ENCODE measurements around the gene ZNF184. TPM values are rescaled to one million over a fixed set of nuclear protein-coding genes. Genes with fewer than 3 reads are reported as not detected.
"Not testable (repeated sequence)": the region's sequence is repeated elsewhere in the genome, so short reads cannot be mapped to it uniquely, and the experiment has no call there.

The ZNF184 gene
- total RNA-seq, 1 donor from 2014 or later: 37.9 TPM

DNA sequence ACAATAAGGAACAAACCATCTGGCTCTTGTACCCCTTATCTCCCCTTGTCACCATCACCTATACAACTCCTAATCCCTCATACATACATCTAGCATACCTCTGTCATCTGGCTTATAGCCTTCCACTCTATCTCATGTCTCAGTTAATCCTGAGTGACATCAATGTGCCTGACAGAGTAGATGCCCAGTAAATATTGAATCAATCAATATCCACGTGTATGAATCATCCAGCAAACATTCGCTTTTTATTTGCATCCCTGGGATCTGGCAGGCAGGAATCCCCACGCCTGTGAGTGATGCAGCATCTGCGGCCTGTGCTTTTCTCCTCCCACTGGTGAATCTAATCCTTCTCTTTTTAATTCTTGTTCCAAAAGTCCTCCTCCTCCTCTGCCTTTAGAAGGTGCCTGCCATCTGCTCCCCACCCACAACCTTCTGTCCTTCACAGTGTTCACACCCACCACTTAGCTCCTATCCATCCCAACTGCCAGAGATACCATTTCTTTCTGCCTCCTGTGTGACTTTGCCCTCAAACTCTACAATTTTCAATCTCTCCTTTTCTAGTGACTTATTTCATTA lies 46.8 kb downstream of the ZNF184 start:
- DNase-seq (ENCODE audit: low spot score in 2 of 2) (peak in 1 of 2 donors; percentile 7), FAIRE-seq (no peak)

DNA sequence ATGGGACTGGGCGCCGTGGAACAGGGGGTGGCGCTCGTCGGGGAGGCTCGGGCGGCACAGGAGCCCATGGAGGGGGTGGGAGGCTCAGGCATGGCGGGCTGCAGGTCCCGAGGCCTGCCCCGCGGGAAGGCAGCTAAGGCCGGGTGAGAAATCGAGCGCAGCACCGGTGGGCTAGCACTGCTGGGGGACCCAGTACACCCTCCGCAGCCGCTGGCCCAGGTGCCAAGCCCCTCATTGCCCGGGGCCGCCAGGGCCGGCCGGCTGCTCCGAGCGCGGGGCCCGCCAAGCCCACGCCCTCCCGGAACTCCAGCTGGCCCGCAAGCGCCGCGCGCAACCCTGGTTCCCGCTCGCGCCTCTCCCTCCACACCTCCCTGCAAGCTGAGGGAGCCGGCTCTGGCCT lies 48.1 kb downstream of the ZNF184 start:
- FAIRE-seq; DNase-seq (ENCODE audit: low spot score in 2 of 2): not testable (repeated sequence)

DNA sequence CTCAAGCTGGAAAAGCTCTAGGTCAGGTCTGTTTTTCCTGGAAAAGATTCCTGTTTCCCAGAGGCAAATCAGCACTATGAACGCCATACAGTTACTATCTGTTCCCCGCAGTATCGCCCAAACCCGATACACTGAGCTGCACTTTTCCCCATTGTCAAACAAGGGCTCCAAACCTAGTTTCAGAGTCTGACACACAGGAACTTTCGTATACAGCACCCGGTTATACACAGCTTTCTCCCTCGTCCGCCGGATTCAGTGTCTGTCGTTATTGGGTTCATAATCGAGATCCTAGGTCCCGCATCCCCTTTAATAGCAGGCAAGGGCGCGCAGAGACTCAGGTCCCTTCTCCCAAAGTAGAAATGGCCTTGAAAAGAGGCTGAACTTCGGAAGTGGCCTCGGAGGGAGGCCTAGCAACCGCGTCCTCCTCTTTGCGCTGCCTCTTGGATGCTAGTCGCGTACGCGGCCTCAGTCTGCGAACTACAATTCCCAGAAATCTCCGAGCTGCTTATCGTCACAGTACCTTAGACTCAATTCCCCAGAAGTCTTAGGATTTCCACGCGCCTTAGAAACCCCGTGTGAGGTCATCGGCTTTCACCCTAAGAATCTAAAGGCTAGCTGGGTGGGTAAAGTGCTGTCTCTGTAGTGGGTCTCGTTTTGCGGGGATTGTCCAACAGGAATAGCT lies 50.1 kb downstream of the ZNF184 start:
- FAIRE-seq (no peak), DNase-seq (ENCODE audit: low spot score in 2 of 2) (no peak)

DNA sequence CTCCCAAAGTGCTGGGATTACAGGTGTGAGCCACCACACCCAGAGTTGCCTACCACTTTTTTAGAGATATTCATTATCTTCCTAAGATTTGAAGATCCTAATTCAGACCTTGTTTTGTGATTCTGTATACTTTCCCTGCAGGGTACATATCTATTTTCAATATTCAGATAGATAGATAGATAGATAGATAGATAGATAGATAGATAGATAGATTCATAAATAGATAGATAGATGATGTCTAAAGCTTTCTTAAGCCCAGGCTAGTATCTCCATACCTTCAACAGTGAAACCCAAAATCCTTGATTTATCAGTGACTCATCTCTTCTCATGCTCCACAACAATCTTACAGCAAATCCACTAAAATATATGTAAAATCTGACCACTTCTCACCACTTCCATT lies 53.5 kb downstream of the ZNF184 start:
- no peak for DNase-seq (ENCODE audit: low spot score in 2 of 2)
- no peak for FAIRE-seq

DNA sequence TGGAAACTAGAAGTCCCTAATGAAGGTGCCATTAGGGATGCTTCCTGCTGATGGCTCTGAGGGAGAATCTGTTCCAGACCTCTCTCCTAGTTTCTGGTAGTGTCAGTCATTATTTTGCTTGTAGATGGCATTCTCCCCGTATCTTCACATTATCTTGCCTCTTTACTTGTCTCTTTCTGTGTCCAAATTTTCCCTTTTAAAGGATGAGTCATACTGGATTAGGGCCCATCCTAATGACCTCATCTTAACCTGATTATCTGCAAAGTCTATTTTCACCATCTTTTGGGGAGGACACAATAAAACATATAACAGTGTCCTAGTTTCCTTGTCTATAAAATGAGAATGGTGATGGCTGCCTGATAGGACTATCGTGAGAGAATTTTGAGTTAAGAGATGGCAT lies 57.0 kb downstream of the ZNF184 start:
- DNase-seq (ENCODE audit: low spot score in 2 of 2) (no peak), FAIRE-seq (no peak)

DNA sequence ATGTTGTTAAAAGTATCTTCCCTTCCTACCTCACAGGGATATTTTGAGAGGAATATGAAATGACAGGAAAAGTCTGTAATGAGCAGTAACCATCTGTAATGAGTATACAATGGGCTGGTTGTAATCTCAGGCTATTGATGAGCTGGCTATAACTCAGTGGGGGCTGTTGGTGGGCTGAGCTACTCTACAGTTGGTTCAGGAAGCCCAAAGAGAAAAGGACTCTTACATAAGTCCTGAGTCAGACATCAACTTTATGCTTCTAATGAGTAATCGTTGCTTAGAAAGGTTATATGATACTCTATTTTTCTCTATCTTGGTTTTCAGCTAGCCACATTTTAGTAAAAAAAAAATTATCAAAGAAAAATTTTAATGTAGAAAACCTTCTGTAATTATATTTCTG lies 57.9 kb downstream of the ZNF184 start:
- FAIRE-seq: no peak
- DNase-seq (ENCODE audit: low spot score in 2 of 2): no peak

DNA sequence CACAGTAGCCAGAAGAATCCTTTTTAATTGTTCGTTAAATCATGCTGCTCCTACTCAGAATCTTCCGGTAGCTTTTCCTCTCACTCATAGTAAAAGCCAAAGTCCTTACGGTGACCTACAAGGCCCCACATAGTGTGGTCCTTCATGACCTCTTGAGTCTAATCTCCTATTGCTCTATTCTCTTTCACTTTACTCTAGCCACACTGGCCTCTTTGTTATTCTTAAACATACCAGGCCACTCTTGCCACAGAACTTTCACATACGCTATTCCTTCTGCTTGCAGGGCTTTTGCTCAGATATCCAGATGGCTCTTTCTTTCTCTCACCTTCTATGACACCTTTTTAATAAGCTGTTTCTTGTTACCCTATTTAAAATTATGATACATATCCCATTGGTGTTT lies 58.6 kb downstream of the ZNF184 start:
- DNase-seq (ENCODE audit: low spot score in 2 of 2): no peak
- FAIRE-seq: no peak

DNA sequence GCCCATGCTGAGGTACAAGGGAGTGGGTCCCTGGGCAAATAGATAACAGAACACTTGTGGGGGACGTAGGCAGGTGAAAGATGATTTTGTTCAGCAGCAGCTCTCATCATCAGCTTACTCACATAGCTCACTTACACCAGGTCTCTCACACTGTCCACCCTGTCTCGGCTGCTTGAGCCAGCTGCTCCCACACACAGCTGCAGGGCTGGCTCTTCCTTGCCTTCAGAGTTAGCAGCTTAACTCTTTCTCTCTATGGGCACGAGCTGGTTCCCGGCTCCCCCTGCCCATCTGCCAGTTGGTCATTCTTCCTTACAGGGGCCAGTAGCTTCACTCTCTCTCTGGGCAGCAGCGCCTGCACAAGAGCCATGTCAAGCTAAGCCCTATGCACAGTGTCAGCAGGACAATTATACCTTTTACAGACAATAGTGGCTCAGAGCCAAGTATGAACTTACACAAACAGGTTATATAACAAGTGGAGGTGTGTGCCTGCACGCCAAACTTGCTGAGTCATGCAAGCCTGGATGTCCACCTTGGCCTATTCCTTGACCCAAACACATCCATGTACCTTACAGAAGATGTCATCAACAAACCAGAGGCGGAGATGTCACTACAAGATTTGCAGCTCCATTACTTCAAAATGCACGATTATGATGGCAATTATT lies 65.6 kb downstream of the ZNF184 start:
- no peak for FAIRE-seq
- DNase-seq (ENCODE audit: low spot score in 2 of 2): no peak

DNA sequence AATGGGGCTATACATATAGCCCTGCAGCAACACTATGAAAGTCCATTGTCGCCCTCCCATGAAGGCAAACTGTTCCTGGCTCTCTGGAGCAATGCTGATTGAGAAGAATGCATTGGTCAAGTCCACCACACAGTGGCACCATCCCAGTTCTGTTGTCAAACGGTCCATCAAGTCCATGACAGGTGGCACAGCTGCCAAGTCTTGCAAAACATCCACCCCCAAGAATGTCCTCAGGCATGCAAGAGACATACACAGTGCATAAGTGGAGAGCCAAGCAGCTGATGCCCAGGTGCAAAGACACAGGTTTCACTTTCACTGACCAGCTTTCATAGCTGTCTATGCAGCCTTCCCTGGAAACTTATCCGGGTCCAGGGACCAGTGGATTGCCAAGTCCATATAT lies 66.8 kb downstream of the ZNF184 start:
- FAIRE-seq (no peak), DNase-seq (ENCODE audit: low spot score in 2 of 2) (no peak)

DNA sequence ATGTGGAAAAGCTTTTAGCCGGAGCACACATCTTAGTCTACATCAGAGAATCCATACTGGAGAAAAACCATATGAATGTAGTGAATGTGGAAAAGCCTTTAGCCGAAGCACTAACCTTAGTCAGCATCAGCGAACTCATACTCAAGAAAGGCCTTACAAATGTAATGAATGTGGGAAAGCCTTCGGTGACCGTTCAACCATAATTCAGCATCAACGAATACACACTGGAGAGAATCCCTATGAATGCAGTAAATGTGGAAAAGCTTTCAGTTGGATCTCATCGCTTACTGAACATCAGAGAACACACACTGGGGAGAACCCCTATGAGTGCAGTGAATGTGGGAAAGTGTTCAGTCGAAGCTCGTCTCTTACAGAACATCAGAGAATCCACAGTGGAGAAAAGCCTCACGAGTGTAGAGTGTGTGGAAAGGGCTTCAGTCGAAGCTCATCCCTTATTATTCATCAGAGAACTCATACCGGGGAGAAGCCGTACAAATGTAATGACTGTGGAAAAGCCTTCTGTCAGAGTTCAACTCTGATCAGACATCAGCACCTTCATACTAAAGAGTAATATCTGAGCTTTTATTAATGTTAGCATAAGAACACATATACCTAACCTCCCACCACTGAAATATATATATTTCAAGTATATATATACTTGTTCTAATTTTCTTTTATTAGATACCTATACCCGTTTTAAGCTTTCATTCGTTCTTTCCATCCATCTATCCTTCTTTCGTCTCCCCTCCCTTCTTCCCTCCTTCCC lies 71.8 kb downstream of the ZNF184 start:
- DNase-seq (ENCODE audit: low spot score in 2 of 2) (no peak), FAIRE-seq (no peak)

Small RNAs within 50 kb of the gene (small RNA-seq; reads per million reads assigned to genes)
- gene AL021918.1: not detected
- gene AL021918.2: not detected
- not detected for gene MCFD2P1

Other genes with a start within 250 kb of the ZNF184 start
- 0.41 TPM for gene PRSS16, start 225.4 kb downstream of the ZNF184 start, total RNA-seq
- gene POM121L2, start 160.8 kb downstream of the ZNF184 start, total RNA-seq: not detected
- 2.9 TPM for gene ZNF391, start 84.3 kb downstream of the ZNF184 start, total RNA-seq

Data from frontal cortex (tissue), 4 donors.